Peyer's patch (tissue), 4 donors: ENCODE measurements around the gene PLEKHN1. TPM values are rescaled to one million over a fixed set of nuclear protein-coding genes. Genes with fewer than 3 reads are reported as not detected.

Experiments
- DNase-seq, 3 donors: peaks; one replicate each; pipeline ENCODE4 v3.0.0-alpha.2; 2017 to 2019
- H3K27ac ChIP-seq, 4 donors: fragments of 200-600 bp; sonication (generic); one replicate each; pipeline ENCODE4 v1.5.1; 2016 to 2019
- H3K27me3 ChIP-seq, 2 donors: fragments of 200-600 bp; sonication (generic); one replicate each; pipeline ENCODE4 v1.5.1; 2019
- H3K36me3 ChIP-seq, 3 donors: fragments of 200-600 bp; sonication (generic); one replicate each; pipeline ENCODE4 v1.5.1; 2016 to 2019
- H3K4me1 ChIP-seq, 4 donors: fragments of 200-600 bp; sonication (generic); one replicate each; pipeline ENCODE4 v1.5.1; 2016 to 2019
- H3K4me3 ChIP-seq, 4 donors: fragments of 200-600 bp; sonication (generic); 1 replicate in 3 of 4; 2 replicates in 1 of 4; pipeline ENCODE4 v1.5.1; 2016 to 2019; ENCODE audit warnings: mild to moderate bottlenecking in 1 of 4
- H3K9me3 ChIP-seq, 4 donors: fragments of 200-600 bp; sonication (generic); one replicate each; pipeline ENCODE4 v1.5.1; 2016 to 2019; ENCODE audit warnings: mild to moderate bottlenecking in 1 of 4
- POLR2A ChIP-seq, 2 donors: fragments of 450-650 bp; IDR thresholded peaks; one replicate each; pipeline ENCODE4 v1.5.1; 2017; ENCODE audit warnings: antibody characterized with exemption in 2 of 2, mild to moderate bottlenecking in 2 of 2, moderate library complexity in 2 of 2
- total RNA-seq, 4 donors: library from RNA; depleted of rRNA; stranded (reverse); fragments of >200 nt; gene quantifications; one replicate each; pipeline ENCODE4 v1.1.0, GENCODE V29; 2016
- TF ChIP-seq, protein P1 (sequence below), 6 experiments: fragments of 450-650 bp in 4 of 6; fragments of 200-600 bp in 2 of 6; sonication (generic) in 1 of 6; IDR thresholded peaks; one replicate each; pipeline ENCODE4 v1.5.1; 2017 to 2019; ENCODE audit warnings: antibody characterized with exemption in 6 of 6, mild to moderate bottlenecking in 3 of 6, moderate library complexity in 1 of 6

The PLEKHN1 gene
- total RNA-seq, 4 donors from 2014 or later: 0.40 to 0.83 (median 0.47) TPM; not detected in 1

DNA sequence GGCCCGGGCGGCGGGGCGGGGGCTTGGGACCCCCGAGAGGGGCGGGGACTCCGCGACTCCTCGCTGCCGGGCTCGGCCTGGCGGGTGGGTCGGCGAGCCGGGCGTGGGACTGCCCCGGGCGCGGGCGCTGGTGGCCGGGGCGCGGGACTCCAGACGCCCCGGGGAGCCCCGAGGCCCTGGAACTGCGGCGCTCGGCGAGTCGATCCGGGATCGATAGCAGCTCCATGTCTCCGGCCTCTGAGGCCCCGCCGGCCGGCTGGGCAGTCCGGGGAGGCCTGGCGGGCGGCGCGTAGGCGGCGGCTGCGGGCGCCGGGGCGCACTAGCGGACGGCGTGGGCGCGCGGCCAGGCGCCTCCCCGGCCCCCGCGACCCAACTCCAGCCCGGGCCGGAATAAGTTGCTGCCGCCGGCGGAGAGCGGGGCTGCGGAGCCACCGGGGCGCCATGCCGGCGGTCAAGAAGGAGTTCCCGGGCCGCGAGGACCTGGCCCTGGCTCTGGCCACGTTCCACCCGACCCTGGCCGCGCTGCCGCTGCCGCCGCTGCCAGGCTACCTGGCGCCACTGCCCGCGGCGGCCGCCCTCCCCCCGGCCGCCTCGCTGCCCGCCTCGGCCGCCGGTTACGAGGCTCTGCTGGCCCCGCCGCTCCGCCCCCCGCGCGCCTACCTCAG lies 42.2 kb upstream of the PLEKHN1 start:
- no peaks in the 10 kb centered on the region for H3K36me3 ChIP-seq
- TF ChIP-seq, protein P1, sequence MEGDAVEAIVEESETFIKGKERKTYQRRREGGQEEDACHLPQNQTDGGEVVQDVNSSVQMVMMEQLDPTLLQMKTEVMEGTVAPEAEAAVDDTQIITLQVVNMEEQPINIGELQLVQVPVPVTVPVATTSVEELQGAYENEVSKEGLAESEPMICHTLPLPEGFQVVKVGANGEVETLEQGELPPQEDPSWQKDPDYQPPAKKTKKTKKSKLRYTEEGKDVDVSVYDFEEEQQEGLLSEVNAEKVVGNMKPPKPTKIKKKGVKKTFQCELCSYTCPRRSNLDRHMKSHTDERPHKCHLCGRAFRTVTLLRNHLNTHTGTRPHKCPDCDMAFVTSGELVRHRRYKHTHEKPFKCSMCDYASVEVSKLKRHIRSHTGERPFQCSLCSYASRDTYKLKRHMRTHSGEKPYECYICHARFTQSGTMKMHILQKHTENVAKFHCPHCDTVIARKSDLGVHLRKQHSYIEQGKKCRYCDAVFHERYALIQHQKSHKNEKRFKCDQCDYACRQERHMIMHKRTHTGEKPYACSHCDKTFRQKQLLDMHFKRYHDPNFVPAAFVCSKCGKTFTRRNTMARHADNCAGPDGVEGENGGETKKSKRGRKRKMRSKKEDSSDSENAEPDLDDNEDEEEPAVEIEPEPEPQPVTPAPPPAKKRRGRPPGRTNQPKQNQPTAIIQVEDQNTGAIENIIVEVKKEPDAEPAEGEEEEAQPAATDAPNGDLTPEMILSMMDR (IDR thresholded peaks at IDR 0.05): no peak
- no peak for TF ChIP-seq POLR2A (IDR thresholded peaks at IDR 0.05)
- peaks cover 0 to 59% of the 10 kb centered on the region in 2 donors for H3K27me3 ChIP-seq
- H3K4me1 ChIP-seq: peaks cover 0 to 55% (median 24%) of the 10 kb centered on the region in 4 donors
- H3K4me3 ChIP-seq: peak overlapping the region; percentile 17 to 57 (median 54)
- no peaks in the 10 kb centered on the region for H3K9me3 ChIP-seq
- DNase-seq: no peak
- peak overlapping the region in 1 of 4 donors; percentile 49 for H3K27ac ChIP-seq

DNA sequence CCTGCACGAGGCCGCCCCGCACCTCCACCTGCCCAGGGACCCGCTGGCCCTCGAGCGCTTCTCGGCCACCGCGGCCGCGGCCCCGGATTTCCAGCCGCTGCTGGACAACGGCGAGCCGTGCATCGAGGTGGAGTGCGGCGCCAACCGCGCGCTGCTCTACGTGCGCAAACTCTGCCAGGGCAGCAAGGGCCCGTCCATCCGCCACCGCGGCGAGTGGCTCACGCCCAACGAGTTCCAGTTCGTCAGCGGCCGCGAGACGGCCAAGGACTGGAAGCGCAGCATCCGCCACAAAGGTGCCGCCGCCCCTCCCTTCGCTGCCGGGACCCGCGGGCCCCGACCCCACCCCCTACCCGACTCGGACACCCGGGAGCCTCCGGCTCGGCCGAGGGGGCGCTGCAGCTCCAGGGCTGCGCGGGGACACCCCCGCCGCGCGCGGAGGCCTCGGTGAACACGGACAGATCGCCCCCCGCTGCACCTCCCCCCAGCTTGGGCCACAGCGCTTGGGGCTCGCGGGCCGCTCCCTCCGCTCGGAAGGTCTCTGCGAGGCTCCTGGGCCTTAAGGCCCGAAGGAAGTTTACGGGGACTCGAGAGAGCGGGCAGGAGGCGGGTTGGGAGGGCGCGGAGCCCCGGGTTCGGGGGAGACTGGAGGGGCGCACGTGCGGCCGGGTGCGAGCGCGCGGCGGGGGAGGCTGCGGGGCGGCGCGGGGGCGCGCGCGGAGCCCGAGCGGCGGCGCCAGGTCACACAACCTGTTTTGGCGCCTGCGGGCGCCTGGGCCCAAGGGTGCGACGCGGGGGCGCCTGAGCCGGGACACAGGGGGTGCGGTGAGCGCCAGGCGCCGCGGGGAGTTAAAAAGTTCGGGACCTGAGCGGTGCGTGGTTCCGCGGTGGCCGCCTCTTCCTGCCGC lies 41.4 kb upstream of the PLEKHN1 start:
- no peak for TF ChIP-seq POLR2A (IDR thresholded peaks at IDR 0.05)
- TF ChIP-seq, protein P1 (IDR thresholded peaks at IDR 0.05): no peak
- H3K4me1 ChIP-seq: peaks cover 0 to 53% (median 24%) of the 10 kb centered on the region in 4 donors
- DNase-seq: no peak
- peaks cover 0 to 54% of the 10 kb centered on the region in 2 donors for H3K27me3 ChIP-seq
- H3K27ac ChIP-seq: peak overlapping the region in 1 of 4 donors; percentile 49
- no peaks in the 10 kb centered on the region for H3K9me3 ChIP-seq
- H3K4me3 ChIP-seq: peak overlapping the region; percentile 14 to 57 (median 54)
- no peaks in the 10 kb centered on the region for H3K36me3 ChIP-seq

DNA sequence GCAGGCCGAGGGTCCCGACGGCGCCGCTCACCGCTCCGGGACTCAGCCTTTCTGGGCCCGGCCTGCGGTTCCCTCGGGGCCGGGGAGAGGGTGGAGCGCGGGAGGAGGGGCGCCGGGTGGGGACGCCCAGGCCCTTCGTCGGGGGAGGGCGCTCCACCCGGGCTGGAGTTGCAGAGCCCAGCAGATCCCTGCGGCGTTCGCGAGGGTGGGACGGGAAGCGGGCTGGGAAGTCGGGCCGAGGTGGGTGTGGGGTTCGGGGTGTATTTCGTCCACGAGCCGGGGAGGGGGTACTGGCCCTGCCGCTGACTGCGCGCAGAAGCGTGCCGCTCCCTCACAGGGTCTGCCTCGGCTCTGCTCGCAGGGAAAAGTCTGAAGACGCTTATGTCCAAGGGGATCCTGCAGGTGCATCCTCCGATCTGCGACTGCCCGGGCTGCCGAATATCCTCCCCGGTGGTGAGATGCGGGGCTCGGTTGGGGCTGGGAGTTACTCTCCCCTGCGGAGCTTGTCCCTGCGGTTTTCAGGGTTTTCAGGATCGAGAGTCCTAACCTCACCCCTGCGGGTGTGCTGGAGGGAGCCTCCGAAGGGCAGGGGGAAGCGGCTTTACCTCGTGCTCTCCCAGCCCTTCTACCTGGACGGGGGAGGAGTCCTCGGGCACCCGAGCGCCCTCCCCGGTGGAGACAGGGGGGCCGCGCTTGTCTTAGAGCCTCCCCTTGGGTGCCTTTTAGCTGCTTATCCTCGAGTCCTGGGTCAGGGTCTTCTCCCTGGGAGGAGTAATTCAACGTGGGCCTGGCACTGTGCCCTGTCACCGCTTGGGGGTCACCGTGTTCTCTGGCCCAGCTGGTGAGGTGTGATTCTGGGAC lies 40.5 kb upstream of the PLEKHN1 start:
- Histone ChIP-seq H3K27ac (peak overlapping the region in 1 of 4 donors; percentile 49), H3K4me1 (peaks cover 0 to 44% (median 19%) of the 10 kb centered on the region in 4 donors), H3K9me3 (no peaks in the 10 kb centered on the region), H3K4me3 (peak overlapping the region in 3 of 4 donors; percentile 50 to 57 (median 57)), H3K27me3 (peaks cover 0 to 48% of the 10 kb centered on the region in 2 donors), H3K36me3 (no peaks in the 10 kb centered on the region)
- TF ChIP-seq, protein P1 (IDR thresholded peaks at IDR 0.05): no peak
- no peak for TF ChIP-seq POLR2A (IDR thresholded peaks at IDR 0.05)
- DNase-seq: no peak

DNA sequence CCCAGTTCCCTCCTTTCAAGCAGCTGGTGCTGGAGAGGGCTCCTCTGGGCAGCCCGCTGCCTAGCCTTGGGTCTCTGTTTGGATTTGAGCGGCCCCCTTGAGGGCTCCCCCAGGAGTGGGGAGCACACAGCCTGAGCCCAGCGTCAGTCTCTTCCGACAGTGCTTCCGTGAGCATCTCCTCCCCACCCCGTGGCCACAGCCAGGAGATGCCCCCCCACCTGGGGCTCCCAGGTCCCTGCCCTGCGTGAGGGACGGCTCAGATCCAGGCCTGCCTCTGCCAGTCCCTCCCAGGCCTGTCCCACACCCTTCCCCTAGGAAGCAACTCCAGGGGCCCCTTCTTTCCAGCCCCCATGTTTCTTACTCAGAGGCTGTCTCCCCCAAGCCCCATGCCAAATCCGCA lies 39.0 kb upstream of the PLEKHN1 start:
- H3K36me3 ChIP-seq: no peaks in the 10 kb centered on the region
- TF ChIP-seq POLR2A (IDR thresholded peaks at IDR 0.05): no peak
- no peak overlapping the region for H3K27ac ChIP-seq
- peaks cover 0 to 35% (median 18%) of the 10 kb centered on the region in 4 donors for H3K4me1 ChIP-seq
- no peaks in the 10 kb centered on the region for H3K9me3 ChIP-seq
- no peak for DNase-seq
- H3K4me3 ChIP-seq: no peak overlapping the region
- H3K27me3 ChIP-seq: peaks cover 0 to 42% of the 10 kb centered on the region in 2 donors

DNA sequence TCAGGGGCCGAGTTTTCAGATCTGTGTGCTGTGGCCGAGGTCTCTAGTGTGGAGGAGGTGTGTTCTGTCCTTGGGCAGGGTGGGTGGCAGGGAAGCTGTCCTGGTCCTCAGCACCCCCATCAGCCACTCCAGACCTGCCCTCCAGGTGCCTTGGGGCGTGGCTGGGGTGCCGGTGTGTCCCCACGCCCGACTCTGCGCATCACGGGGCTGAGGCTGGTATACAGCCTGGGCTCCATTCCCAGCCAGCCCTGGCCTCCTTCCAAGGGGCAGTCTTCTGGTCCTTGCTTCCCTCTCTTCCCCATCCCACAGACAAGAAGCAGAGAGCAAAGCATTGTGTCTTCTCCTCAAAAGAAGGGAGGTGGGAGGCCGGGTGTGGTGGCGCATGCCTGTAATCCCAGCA lies 38.5 kb upstream of the PLEKHN1 start:
- Histone ChIP-seq H3K36me3 (no peaks in the 10 kb centered on the region), H3K27me3 (peaks cover 0 to 40% of the 10 kb centered on the region in 2 donors), H3K27ac (no peak overlapping the region), H3K9me3 (no peaks in the 10 kb centered on the region), H3K4me3 (no peak overlapping the region), H3K4me1 (peaks cover 0 to 31% (median 18%) of the 10 kb centered on the region in 4 donors)
- TF ChIP-seq POLR2A (IDR thresholded peaks at IDR 0.05): no peak
- TF ChIP-seq, protein P1 (IDR thresholded peaks at IDR 0.05): no peak
- DNase-seq: no peak
